HPDE6-E6E7 (cell line): Measurements from ENCODE around the gene RNF34.

Source experiments
- DNase-seq: peaks from one replicate; pipeline ENCODE4 v3.0.0; 2011; ENCODE audit warnings: missing footprints; ENCODE audit errors: extremely low spot score

Gene RNF34

DNA sequence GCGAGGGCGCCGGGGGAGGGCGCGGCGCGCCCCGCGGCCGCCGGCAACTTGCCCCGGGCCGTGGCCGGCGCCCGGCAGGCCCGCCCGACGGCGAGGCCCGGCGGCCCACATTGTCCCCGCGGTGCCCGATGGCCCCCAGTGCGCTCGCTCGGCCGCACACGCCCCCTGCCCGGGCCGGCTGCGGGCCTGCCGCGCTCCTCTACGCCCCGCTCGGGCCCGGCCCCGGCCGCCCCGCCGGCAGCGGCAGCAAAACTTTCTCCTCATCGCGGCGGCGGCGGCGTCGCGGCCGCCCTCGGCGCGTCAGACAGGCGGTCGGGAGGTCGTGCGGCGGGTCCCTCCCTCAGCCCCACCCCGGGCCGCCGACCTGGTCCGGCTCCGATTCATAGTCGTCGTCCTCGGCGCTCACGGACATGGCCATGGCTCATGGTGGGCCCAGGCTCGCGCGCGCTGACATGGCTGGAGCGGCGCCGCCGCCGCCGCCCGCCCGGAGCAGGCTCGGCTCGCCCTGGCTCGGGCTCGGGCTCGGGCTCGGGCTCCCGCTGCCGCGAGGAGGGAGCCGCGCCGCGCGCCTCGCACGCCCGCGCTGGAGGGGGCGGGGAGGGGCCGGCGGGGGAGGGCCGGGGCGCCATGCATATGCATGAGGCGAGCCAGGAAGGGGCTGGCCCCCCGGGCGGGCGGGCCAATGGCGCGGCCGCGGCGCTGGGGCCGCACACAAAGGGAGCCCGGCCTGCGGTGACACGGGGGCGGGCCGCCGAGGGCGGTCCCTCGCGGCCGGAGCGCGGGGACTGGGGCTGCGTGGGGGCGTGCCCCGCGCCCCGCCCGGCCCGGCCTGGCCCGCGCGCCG, 67.1 kb downstream of the RNF34 start:
- DNase-seq: peak; percentile 78

DNA sequence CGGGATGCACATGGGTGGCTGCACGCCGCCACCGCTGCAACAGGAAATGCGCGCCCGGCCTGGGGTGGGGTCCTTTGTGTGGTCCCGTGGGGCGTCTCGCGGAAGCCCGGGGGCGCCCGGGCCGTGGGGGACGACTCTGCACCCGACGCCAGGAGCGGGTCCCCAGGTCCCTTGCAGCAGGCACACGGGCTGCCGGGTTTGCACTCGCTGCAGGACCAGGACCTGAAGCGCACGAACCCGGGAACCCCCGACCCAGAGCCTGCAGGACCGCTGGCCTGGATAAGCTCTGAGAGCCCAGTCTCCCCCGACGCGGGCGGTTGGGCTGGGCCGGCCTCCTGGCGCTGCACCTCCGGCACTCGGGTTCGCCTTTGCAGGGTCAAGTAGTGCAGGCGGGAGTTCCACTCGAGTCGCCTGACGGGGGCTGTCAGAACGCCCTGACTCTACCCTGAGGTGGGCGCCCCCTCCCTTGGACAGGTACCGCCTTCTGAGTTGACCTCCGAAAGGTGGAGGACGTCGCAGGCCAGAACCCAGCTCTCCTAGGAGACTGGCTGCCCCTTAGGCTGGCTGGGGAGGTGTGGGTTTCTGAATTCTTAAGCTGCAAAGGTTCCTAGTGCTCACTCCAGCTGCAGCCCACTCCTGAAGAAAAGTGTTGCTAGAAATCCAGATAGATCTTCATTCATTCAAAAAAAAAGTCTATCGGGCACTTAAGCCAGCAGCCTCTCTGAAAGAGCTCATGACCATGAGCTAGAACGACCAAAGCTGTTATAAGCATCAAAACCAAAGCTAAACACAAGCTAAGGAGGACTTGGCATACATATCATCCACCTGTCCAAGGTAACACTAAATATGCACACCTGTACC, 68.0 kb downstream of the RNF34 start:
- DNase-seq: no peak

DNA sequence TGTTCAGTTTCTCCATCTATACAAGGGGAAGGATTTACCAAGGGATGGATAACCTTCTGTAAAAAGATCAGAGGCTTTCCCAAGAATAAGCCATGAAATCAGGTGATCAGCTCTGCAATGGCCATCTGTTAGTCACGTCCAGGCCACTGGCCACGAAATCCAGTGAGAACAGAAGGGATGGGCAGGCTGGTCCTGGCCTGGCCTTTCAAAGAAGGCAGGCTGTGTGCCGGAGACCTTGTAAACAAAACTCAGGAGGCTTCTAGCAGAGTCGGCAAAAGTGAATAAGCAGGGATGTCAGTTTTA, 68.5 kb downstream of the RNF34 start:
- no peak for DNase-seq

DNA sequence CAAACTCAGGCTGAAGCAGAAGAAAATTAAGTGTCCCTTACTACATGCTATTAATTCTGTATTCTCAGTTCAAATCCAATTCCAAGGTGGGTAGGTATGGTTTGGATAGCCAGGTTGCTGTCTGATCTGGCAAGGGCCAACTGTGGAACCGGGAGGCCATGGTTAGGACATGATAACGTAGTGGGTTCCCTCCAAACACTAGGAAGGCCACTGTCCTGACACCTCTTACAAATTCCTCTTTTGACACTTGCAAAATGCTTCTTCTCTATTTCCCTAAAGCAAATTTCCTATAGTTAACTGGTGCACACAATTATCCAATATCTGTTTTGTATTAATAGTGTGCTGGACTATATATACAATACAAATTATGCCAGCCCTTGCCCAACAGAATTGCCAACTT, 70.8 kb downstream of the RNF34 start:
- DNase-seq: no peak

DNA sequence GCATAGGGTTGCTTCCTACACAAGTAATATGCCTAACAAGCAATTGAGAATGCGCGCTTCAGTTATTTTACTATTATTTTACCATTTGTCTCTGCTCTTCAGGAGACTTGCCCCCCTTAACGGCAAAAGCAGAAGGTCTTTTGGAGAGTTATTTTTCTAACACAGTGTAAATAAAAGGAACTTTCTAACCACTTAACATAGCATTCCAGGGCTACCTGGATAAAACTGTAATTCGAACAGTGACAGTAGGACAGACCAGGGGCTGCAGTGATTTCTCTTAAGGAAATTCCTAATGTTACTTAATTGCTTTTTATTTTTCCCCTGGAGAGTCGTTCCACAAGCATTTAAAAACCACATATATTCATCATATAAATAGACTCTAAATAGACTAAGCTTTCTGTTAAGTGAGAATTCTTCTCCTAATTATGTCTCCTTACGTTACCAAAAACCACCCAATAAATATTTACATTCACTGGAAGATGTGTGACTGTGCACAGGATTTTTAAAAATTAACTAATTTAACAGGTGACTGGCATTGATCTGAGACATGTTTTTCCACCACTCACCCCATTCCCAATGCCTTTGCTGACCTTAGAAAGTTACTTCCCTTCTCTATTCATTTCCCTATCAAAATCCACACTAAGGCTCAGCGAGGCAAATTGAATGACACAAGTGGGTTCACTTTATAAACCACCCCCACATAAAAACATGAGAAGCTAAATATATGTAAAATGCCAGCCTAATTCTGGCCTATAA, 72.4 kb downstream of the RNF34 start:
- no peak for DNase-seq
